ENCODE results near the gene ADH5.
"Not testable (repeated sequence)": the region's sequence is repeated elsewhere in the genome, so short reads cannot be mapped to it uniquely, and the experiment has no call there.

Gene ADH5

GRCh38 chr4:99088481-99089365 is at the start of gene ADH5:
Gene ADH5, minus strand, starts transcription at chr4:99088788. Its CDS starts 88 bp downstream, at chr4:99088700.
- peak; percentile 94 for DNase-seq

DNA sequence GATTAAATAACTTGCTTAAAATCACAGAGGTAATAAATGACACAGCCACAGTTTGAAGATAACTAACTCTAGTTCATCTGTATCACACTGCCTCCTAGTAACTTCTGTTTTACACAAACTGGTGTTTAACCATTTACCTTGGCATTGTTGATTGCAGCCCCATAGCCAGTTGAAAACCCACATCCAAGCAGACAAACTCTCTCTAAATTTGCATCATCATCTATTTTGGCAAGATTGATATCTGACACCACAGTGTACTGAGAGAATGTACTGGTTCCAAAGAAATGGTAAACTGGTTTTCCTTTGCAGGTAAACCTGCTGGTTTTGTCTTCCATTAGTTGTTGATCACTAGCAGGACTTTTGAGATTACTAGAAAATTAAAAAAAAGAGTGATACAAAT is 47.7 kb upstream of the ADH5 start:
- DNase-seq = no peak

DNA sequence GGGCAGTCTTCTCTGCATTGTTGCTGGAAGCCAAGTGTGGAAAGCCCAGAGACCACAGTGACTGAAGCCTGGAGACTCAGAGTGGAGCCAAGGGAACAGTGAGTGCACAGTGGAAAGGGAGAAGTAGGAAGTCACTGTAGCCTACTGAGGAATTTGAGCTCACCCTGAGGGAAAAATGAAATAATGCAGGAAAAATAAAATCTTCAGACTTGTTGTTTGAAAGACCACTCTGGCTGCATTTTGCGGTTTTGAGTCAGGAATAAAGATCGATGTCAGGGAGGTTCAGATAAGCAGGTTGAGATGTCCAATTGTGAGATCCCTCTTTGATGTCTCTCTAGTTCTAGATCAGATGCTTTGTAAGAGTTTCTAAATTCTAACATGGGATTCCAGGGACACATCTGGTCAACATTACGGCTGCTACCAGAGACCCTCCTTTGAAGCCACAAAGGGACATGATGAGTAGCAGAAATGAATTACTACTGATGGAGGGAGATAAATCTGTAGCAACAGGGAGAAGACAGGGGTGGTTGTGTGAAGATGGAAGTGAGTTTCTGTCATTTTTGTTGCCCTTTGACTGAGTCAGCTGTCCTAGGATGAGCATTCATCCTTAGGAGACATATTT is 47.1 kb upstream of the ADH5 start:
- DNase-seq = no peak

DNA sequence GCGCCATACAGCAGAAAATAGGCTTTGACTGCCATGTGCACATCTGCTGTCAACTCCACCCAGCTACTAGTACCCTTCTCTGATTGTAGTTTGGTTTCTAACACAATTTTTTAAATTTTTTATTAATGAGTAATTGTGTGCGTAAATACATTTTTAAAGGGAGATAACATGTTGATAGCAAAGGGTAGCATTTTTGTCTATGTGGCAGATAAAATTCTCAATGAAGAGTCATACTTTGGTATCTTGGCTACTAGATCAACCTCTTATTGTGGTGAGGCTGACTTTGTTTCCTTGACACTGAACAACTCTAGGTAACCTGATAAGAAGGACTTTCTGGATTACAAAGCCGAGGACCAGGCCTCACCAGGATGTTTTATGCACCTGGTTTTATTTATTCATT is 46.0 kb upstream of the ADH5 start:
- DNase-seq = no peak

DNA sequence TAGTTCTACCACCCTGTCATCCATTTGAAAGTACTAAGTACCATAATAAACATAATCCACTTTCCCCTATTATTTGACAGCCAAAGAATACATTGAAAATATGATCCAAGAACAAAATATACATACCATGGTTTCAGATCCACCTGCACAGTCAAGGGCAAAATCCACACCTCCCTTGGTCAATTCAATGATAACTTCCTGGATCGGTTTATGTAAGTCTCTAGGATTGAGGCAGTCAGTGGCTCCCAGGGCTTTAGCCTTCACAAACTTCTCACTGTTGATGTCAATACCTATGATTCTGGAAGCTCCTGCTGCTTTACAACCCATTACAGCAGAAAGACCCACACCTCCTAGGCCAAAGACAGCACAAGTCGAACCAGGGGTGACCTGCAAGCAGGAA is 42.8 kb upstream of the ADH5 start:
- no peak for DNase-seq

DNA sequence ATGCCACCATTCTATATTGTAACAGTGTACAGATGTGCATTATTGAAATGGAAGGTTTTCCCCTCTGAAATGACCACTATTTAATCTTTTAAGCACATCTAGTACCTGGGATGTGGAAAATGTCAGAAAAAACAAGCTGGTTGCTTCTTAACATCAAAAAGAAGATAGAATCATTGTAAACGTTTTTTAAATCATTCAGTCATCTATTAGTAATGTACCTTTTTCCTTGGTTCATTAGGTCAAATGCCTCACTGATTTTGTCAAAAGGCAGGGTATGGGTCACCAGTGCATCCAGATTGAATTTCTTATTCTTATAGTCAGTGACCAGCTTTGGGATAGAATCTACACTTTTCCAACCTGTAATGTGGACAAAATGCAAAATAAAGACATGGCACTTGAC is 37.8 kb upstream of the ADH5 start:
- DNase-seq = no peak

DNA sequence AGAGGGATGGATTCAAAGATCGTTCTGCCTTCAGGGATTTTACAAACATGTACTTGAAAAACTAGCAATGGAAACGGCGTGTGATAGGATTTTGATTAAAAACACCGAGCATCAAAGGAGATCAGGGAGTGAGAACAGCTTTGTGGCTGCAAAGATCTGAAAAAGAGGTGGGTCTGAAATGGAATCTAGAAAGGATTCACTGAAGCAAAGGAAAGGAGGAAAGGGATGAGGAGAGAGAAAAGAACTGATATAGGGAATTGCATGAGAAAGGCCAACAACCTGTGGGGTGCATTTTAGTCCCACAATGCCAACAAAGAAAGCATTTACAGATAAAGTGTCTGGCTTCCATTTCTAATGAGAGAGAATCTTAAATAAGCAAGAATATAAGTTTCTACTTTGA is 32.4 kb upstream of the ADH5 start:
- no peak for DNase-seq

GRCh38 chr4:99120501-99120900 is 31.9 kb upstream of the ADH5 start:
- DNase-seq = no peak

DNA sequence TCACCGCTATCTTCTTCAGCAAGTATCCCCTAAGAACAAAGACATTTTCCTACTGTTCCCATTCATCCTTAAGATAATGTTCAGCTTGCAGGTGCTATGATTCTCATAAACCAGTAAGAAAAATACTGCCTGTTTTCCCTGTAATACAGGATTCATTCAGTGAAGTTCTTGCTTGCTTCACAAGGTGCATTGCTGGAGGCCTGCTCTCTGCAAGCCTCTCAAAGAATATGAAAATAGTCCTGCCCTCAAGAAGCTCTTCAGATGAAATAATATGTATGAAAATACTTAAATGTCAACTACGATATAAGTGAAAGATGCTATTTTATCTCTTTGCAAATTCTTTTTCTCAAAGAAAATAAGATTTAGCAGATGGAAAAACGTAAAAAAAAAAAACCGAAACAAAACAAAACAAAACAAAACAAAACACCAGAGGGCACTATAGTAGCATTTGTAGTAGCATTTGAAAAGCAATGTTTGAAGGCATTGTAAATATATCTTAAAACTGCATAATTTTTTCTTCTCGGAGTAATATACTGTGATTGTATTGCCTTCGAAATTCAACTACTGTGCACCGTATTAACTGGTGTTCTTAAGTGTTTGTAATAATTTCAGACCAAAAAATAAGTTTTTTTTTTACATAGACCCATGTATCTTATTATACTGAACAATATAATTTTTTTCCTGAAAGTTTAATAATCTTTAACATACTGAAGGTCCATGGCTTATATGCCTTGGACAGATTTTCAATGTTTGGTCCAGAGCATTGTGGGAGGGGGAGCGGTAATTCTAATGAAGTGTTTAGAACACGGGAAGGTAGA is 29.5 kb upstream of the ADH5 start:
- DNase-seq = no peak

GRCh38 chr4:99117122-99117841 is 28.7 kb upstream of the ADH5 start:
- DNase-seq = not testable (repeated sequence)

GRCh38 chr4:99109286-99109685 is 20.7 kb upstream of the ADH5 start:
- DNase-seq = not testable (repeated sequence)

DNA sequence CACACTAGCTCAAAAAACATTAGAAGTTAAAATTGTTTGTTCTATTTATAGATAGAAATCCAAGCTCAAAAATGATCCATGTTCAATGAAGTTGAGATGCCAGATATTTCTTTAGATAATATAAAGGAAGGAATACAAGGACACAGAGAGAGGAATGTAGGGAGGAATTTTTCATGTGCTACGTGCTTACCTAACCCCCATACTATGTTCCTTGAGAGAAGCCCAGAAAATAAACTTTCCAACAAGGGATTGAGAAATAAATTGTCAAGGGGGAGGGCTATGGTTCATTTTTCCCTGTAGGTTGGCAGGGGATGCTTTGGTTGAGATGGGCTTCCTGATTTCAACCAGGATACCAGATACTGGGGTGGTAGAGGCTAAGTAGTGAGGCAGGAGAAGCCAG is 15.6 kb upstream of the ADH5 start:
- DNase-seq = no peak

- DNase-seq = no peak
These were observed 14.6 kb upstream of the ADH5 start for GRCh38 chr4:99103166-99103565.

DNA sequence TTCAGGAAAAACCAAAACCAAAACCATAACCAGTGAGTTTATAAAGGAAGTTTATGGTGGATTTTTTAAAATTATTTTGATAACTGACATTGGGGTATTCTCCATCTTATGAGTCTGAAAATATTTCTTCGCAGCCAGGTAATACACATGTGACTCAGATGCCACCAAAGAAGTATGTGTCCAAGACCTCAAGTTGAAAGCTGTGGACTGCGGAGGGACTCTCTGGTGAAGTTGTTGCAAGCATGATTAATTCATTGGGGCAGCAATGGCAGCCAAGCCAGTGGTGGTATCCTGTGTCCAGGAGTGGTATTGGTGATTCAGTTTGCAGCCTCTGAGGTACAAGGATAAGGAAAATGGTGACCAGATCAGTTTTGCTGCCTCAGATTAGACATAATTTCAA is 14.0 kb upstream of the ADH5 start:
- DNase-seq = no peak

GRCh38 chr4:99100876-99101275 is 12.3 kb upstream of the ADH5 start:
- DNase-seq = no peak

DNA sequence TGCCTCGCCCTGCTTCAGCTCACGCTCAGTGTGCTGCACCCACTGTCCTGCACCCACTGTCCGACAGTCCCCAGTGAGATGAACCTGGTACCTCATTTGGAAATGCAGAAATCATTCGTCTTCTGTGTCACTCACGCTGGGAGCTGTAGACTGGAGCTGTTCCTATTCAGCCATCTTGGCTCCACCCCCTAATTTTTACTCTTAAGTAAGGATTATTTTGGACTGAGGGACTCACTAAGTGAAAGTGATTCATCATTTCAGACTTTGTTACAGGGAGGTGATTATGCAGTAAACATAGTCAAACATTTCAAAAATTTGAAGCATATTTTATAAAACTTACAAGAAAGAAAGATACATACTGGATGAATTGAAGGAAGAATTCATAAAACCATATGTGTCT is 11.2 kb upstream of the ADH5 start:
- not testable (repeated sequence) for DNase-seq

DNA sequence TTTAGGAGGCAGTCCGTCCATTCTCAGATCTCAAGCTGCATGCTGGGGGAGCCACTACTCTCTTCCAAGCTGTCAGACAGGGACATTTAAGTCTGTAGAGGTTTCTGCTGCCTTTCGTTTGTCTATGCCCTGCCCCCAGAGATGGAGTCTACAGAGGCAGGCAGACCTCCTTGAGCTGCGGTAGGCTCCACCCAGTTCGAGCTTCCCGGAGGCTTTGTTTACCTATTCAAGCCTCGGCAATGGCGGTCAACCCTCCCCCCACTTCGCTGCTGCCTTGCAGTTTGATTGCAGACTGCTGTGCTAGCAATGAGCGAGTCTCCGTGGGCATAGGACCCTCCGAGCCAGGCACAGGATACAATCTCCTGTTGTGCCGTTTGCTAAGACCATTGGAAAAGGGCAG is 10.7 kb upstream of the ADH5 start:
- no peak for DNase-seq

DNA sequence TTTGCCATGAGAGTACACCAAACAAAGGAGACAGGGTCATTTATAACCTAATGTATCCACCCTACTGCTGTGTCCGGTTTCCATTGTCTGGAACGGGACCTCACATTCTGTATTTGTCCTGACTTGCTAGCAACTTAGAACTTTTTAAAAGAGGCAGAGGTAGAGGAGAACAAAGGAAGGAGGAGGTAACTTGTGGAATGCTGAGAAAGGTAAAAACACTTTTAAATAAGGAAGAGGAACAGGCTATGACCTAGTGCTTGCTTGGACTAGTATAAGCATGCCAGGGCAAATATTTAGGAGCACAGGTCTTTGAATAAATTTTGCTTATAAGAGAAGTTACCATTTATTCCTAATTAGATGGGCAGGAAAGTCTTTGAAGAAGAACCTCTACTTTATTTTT is 3.3 kb upstream of the ADH5 start:
- not testable (repeated sequence) for DNase-seq

GRCh38 chr4:99091216-99091575 is 2.6 kb upstream of the ADH5 start:
- no peak for DNase-seq

GRCh38 chr4:99090481-99091215 is 2.1 kb upstream of the ADH5 start:
- DNase-seq = no peak

GRCh38 chr4:99088023-99088449 is 552 bp downstream of the ADH5 start:
- DNase-seq = no peak

DNA sequence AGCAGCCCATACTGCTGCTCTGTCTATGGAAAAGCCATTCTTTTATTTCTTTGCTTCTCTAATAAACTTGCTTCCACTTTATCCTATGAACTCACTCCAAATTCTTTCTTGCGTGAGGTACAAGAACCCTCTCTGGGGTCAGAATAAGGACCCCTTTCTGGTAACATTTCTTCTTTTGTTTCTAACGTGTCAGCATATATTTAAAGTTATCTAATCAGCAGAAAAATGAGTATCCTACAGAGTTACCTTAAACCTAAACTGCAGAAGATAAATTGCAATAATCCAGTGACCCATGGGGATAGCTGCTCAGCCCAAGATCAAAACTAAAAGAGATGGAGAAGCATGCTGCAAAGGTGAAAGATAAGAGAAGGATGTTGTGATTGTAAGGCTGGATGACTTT is 4.0 kb downstream of the ADH5 start:
- no peak for DNase-seq
